Subcutaneous abdominal adipose tissue (tissue), 5 donors: ENCODE measurements around the gene RIMS4.

Experiments used
- H3K27ac ChIP-seq: one replicate; pipeline ENCODE4 v1.7.0; 2013; ENCODE audit warnings: low read depth, mild to moderate bottlenecking, inconsistent platforms, low read length, moderate library complexity
- H3K27me3 ChIP-seq, 5 donors: one replicate each; pipeline ENCODE4 v1.7.0; 2013; ENCODE audit warnings: low read length in 5 of 5, inconsistent platforms in 1 of 5; ENCODE audit not compliant: control insufficient read depth in 5 of 5, insufficient read depth in 4 of 5
- H3K36me3 ChIP-seq, 5 donors: one replicate each; pipeline ENCODE4 v1.7.0; 2013; ENCODE audit warnings: low read length in 5 of 5; ENCODE audit not compliant: control insufficient read depth in 5 of 5, insufficient read depth in 5 of 5
- H3K4me1 ChIP-seq, 5 donors: one replicate each; pipeline ENCODE4 v1.7.0; 2013; ENCODE audit warnings: low read length in 5 of 5, mild to moderate bottlenecking in 3 of 5, moderate library complexity in 1 of 5; ENCODE audit not compliant: control insufficient read depth in 5 of 5, insufficient read depth in 5 of 5
- H3K4me3 ChIP-seq, 5 donors: one replicate each; pipeline ENCODE4 v1.7.0; 2013; ENCODE audit warnings: low read length in 5 of 5, low read depth in 1 of 5
- H3K9ac ChIP-seq, 5 donors: one replicate each; pipeline ENCODE4 v1.7.0; 2013; ENCODE audit warnings: low read length in 5 of 5, mild to moderate bottlenecking in 4 of 5, moderate library complexity in 3 of 5
- H3K9me3 ChIP-seq, 5 donors: one replicate each; pipeline ENCODE4 v1.7.0; 2013; ENCODE audit warnings: low read length in 5 of 5; ENCODE audit not compliant: control insufficient read depth in 5 of 5
- donor health status: healthy.
- donor health status: healthy.
- donor health status: healthy.
- donor health status: healthy.
- donor health status: healthy.

The RIMS4 gene

GRCh38 chr20:44720997-44721784 is 89.2 kb downstream of the RIMS4 start:
- Histone ChIP-seq H3K9ac (no peak overlapping the region), H3K27ac (peak overlapping the region; percentile 8), H3K4me1 (peaks cover 0 to 43% (median 37%) of the 10 kb centered on the region in 5 donors), H3K9me3 (no peaks in the 10 kb centered on the region), H3K4me3 (no peak overlapping the region), H3K36me3 (peaks cover 0 to 6% (median 3%) of the 10 kb centered on the region in 5 donors), H3K27me3 (peaks cover 0 to 3% (median 0%) of the 10 kb centered on the region in 5 donors)

- no peak overlapping the region for H3K4me3 ChIP-seq
- peaks cover 0 to 49% (median 43%) of the 10 kb centered on the region in 5 donors for H3K4me1 ChIP-seq
- H3K27ac ChIP-seq: peak overlapping the region; percentile 8
- H3K27me3 ChIP-seq: peaks cover 0 to 3% (median 0%) of the 10 kb centered on the region in 5 donors
- no peaks in the 10 kb centered on the region for H3K9me3 ChIP-seq
- peaks cover 0 to 6% (median 0%) of the 10 kb centered on the region in 5 donors for H3K36me3 ChIP-seq
- no peak overlapping the region for H3K9ac ChIP-seq
These were observed 89.7 kb downstream of the RIMS4 start for GRCh38 chr20:44720621-44720996.

- Histone ChIP-seq H3K4me1 (peaks cover 0 to 57% (median 51%) of the 10 kb centered on the region in 5 donors), H3K9ac (no peak overlapping the region), H3K4me3 (no peak overlapping the region), H3K36me3 (peaks cover 0 to 6% (median 0%) of the 10 kb centered on the region in 5 donors), H3K27ac (no peak overlapping the region), H3K27me3 (peaks cover 0 to 3% (median 0%) of the 10 kb centered on the region in 5 donors), H3K9me3 (no peaks in the 10 kb centered on the region)
These were observed 90.5 kb downstream of the RIMS4 start for GRCh38 chr20:44719841-44720240.

GRCh38 chr20:44717986-44718385 is 92.4 kb downstream of the RIMS4 start:
- Histone ChIP-seq H3K4me1 (peaks cover 6 to 68% (median 60%) of the 10 kb centered on the region in 5 donors), H3K9ac (no peak overlapping the region), H3K27me3 (no peaks in the 10 kb centered on the region), H3K4me3 (peak overlapping the region; percentile 38 to 55 (median 44)), H3K9me3 (no peaks in the 10 kb centered on the region), H3K27ac (no peak overlapping the region), H3K36me3 (peaks cover 0 to 3% (median 0%) of the 10 kb centered on the region in 5 donors)

- H3K27ac ChIP-seq: peak overlapping the region; percentile 67
- H3K9ac ChIP-seq: peak overlapping the region in 4 of 5 donors; percentile 5 to 72 (median 35)
- H3K9me3 ChIP-seq: no peaks in the 10 kb centered on the region
- H3K4me3 ChIP-seq: peak overlapping the region; percentile 61 to 77 (median 64)
- H3K27me3 ChIP-seq: no peaks in the 10 kb centered on the region
- peaks cover 6 to 63% (median 57%) of the 10 kb centered on the region in 5 donors for H3K4me1 ChIP-seq
- no peaks in the 10 kb centered on the region for H3K36me3 ChIP-seq
These were observed 93.8 kb downstream of the RIMS4 start for GRCh38 chr20:44716309-44717106.

- Histone ChIP-seq H3K4me3 (peak overlapping the region; percentile 61 to 77 (median 64)), H3K4me1 (peaks cover 6 to 59% (median 52%) of the 10 kb centered on the region in 5 donors), H3K27ac (no peak overlapping the region), H3K36me3 (no peaks in the 10 kb centered on the region), H3K9me3 (no peaks in the 10 kb centered on the region), H3K9ac (peak overlapping the region in 3 of 5 donors; percentile 54 to 72 (median 57)), H3K27me3 (no peaks in the 10 kb centered on the region)
These were observed 94.6 kb downstream of the RIMS4 start for GRCh38 chr20:44715499-44716308.

GRCh38 chr20:44714701-44715498 is 95.4 kb downstream of the RIMS4 start, which contains the start of gene CCN5:
CCN5 (plus strand) TSS chr20:44715369; CDS start chr20:44715391, 22 bp downstream.
- peaks cover 6 to 51% (median 47%) of the 10 kb centered on the region in 5 donors for H3K4me1 ChIP-seq
- peak within 1 kb of the TSS; percentile 61 to 77 (median 64) for H3K4me3 ChIP-seq
- no peaks in the 10 kb centered on the region for H3K27me3 ChIP-seq
- H3K9me3 ChIP-seq: no peaks in the 10 kb centered on the region
- H3K27ac ChIP-seq: peak within 1 kb of the TSS; percentile 65
- peak within 1 kb of the TSS in 3 of 5 donors; percentile 54 to 72 (median 66) for H3K9ac ChIP-seq
- no peaks in the 10 kb centered on the region for H3K36me3 ChIP-seq

GRCh38 chr20:44714102-44714700 is 96.1 kb downstream of the RIMS4 start:
- H3K36me3 ChIP-seq: no peaks in the 10 kb centered on the region
- H3K9me3 ChIP-seq: no peaks in the 10 kb centered on the region
- peak overlapping the region; percentile 65 for H3K27ac ChIP-seq
- peak overlapping the region in 3 of 5 donors; percentile 61 to 72 (median 64) for H3K4me3 ChIP-seq
- peak overlapping the region in 1 of 5 donors; percentile 27 for H3K9ac ChIP-seq
- no peaks in the 10 kb centered on the region for H3K27me3 ChIP-seq
- H3K4me1 ChIP-seq: peaks cover 6 to 46% (median 41%) of the 10 kb centered on the region in 5 donors
